SK-N-SH treated with all-trans-retinoic acid at 6 μM for 48 hours (cell line): ENCODE results near the gene ZDHHC19.
"Not testable (repeated sequence)": the region's sequence is repeated elsewhere in the genome, so short reads cannot be mapped to it uniquely, and the experiment has no call there.

ENCODE experiments used
- ATAC-seq: fragments of 200-7000 bp; cut with Tn5 transposase; 3 replicates; pipeline ENCODE4 v1.9.1; 2020; ENCODE audit warnings: mild to moderate bottlenecking, moderate library complexity
- ARNTL ChIP-seq: fragments of 450-650 bp; formaldehyde crosslinking; IDR thresholded peaks from 2 replicates; pipeline ENCODE4 v1.5.0; 2020; ENCODE audit warnings: low read depth, mild to moderate bottlenecking, moderate library complexity, borderline replicate concordance
- BACH2 ChIP-seq: fragments of 250-450 bp; sonication (Bioruptor Pico); IDR thresholded peaks from 2 replicates; pipeline ENCODE4 v1.9.0; 2021; ENCODE audit warnings: mild to moderate bottlenecking, borderline replicate concordance
- CSDC2 ChIP-seq: fragments of 250-450 bp; sonication (Bioruptor Pico); IDR thresholded peaks from 2 replicates; pipeline ENCODE4 v1.5.0; 2020; ENCODE audit warnings: mild to moderate bottlenecking, moderate library complexity
- ESRRG ChIP-seq: fragments of 250-450 bp; sonication (Bioruptor Pico); IDR thresholded peaks from 2 replicates; pipeline ENCODE4 v1.6.1; 2021; ENCODE audit warnings: mild to moderate bottlenecking
- GLIS3 ChIP-seq: fragments of 250-450 bp; sonication (Bioruptor Pico); IDR thresholded peaks from 2 replicates; pipeline ENCODE4 v1.5.0; 2020; ENCODE audit warnings: mild to moderate bottlenecking, moderate library complexity
- OSR1 ChIP-seq: fragments of 250-450 bp; sonication (Bioruptor Pico); IDR thresholded peaks from 2 replicates; pipeline ENCODE4 v1.8.0; 2022; ENCODE audit warnings: moderate library complexity, mild to moderate bottlenecking, inconsistent platforms
- PPARA ChIP-seq: fragments of 250-450 bp; sonication (Bioruptor Pico); IDR thresholded peaks from 2 replicates; pipeline ENCODE4 v1.5.0; 2020; ENCODE audit warnings: mild to moderate bottlenecking, borderline replicate concordance
- TCF4 ChIP-seq: fragments of 250-450 bp; sonication (Bioruptor Pico); IDR thresholded peaks from 2 replicates; pipeline ENCODE4 v1.8.0; 2021; ENCODE audit warnings: mild to moderate bottlenecking, moderate library complexity, borderline replicate concordance
- TOX ChIP-seq: fragments of 250-450 bp; sonication (Bioruptor Pico); IDR thresholded peaks from 2 replicates; pipeline ENCODE4 v1.8.0; 2021; ENCODE audit warnings: mild to moderate bottlenecking, moderate library complexity, borderline replicate concordance
- ZFP30 ChIP-seq: fragments of 450-650 bp; formaldehyde crosslinking; IDR thresholded peaks from 2 replicates; pipeline ENCODE4 v1.5.0; 2022; ENCODE audit warnings: mild to moderate bottlenecking, moderate library complexity
- ZNF565 ChIP-seq: fragments of 450-650 bp; formaldehyde crosslinking; conservative IDR thresholded peaks from 2 replicates; pipeline ENCODE4 v1.5.0; 2020; ENCODE audit warnings: low read depth, mild to moderate bottlenecking, moderate library complexity
- ZNF70 ChIP-seq: fragments of 450-650 bp; formaldehyde crosslinking; IDR thresholded peaks from 2 replicates; pipeline ENCODE4 v1.5.0; 2020; ENCODE audit warnings: mild to moderate bottlenecking, moderate library complexity
- ZNF8 ChIP-seq: fragments of 450-650 bp; formaldehyde crosslinking; IDR thresholded peaks from 2 replicates; pipeline ENCODE4 v1.5.0; 2020; ENCODE audit warnings: mild to moderate bottlenecking, moderate library complexity
- TF ChIP-seq, protein P1 (sequence below): fragments of 250-450 bp; sonication (Bioruptor Pico); IDR thresholded peaks from 2 replicates; pipeline ENCODE4 v1.5.1; 2021; ENCODE audit warnings: mild to moderate bottlenecking, moderate library complexity
- TF ChIP-seq, protein P2 (sequence below): fragments of 250-450 bp; sonication (Bioruptor Pico); IDR thresholded peaks from 2 replicates; pipeline ENCODE4 v1.8.0; 2020; ENCODE audit warnings: mild to moderate bottlenecking, moderate library complexity, borderline replicate concordance
- TF ChIP-seq, protein P3 (sequence below): fragments of 250-450 bp; sonication (Bioruptor Pico); IDR thresholded peaks from 2 replicates; pipeline ENCODE4 v1.8.0; 2021; ENCODE audit warnings: low read depth, mild to moderate bottlenecking, moderate library complexity, borderline replicate concordance
- TF ChIP-seq, protein P4 (sequence below): fragments of 250-450 bp; sonication (Bioruptor Pico); IDR thresholded peaks from 2 replicates; pipeline ENCODE4 v1.5.0; 2020; ENCODE audit warnings: mild to moderate bottlenecking, moderate library complexity
- TF ChIP-seq, protein P5 (sequence below): fragments of 250-450 bp; sonication (Bioruptor Pico); IDR thresholded peaks from 2 replicates; pipeline ENCODE4 v1.5.1; 2020; ENCODE audit warnings: low read depth, mild to moderate bottlenecking, moderate library complexity

The ZDHHC19 gene

DNA sequence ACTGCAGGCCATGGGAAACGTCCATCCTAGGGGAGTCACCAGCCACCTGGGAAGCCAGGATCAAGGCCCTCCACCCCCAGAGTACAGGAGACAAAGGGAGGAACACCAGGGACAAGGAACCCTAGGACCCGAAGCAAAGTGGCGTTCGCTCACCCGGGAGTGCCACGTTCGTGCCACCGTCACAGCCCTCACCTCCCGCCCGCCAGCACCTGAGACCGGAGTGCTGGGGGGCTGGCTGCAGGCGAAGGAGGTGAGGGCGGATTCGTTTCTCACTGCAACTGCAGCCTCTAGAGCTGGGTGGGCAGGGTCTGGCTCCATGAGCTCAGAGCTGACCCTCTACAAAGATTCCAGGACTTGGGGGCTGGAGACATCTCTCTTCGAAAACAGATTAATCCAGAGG, 26.3 kb downstream of the ZDHHC19 start:
- ATAC-seq, result no peak
- TF ChIP-seq, protein P1, sequence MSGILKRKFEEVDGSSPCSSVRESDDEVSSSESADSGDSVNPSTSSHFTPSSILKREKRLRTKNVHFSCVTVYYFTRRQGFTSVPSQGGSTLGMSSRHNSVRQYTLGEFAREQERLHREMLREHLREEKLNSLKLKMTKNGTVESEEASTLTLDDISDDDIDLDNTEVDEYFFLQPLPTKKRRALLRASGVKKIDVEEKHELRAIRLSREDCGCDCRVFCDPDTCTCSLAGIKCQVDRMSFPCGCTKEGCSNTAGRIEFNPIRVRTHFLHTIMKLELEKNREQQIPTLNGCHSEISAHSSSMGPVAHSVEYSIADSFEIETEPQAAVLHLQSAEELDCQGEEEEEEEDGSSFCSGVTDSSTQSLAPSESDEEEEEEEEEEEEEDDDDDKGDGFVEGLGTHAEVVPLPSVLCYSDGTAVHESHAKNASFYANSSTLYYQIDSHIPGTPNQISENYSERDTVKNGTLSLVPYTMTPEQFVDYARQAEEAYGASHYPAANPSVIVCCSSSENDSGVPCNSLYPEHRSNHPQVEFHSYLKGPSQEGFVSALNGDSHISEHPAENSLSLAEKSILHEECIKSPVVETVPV (CRISPR knock-in tag), result no peak
- TF ChIP-seq, protein P2, sequence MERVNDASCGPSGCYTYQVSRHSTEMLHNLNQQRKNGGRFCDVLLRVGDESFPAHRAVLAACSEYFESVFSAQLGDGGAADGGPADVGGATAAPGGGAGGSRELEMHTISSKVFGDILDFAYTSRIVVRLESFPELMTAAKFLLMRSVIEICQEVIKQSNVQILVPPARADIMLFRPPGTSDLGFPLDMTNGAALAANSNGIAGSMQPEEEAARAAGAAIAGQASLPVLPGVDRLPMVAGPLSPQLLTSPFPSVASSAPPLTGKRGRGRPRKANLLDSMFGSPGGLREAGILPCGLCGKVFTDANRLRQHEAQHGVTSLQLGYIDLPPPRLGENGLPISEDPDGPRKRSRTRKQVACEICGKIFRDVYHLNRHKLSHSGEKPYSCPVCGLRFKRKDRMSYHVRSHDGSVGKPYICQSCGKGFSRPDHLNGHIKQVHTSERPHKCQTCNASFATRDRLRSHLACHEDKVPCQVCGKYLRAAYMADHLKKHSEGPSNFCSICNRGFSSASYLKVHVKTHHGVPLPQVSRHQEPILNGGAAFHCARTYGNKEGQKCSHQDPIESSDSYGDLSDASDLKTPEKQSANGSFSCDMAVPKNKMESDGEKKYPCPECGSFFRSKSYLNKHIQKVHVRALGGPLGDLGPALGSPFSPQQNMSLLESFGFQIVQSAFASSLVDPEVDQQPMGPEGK, result no peak
- TF ChIP-seq OSR1 (CRISPR knock-in tag) (no peak), BACH2 (CRISPR knock-in tag) (no peak), PPARA (CRISPR knock-in tag) (no peak), TCF4 (no peak), GLIS3 (CRISPR knock-in tag) (no peak), ZNF8 (CRISPR knock-in tag) (no peak)
- TF ChIP-seq, protein P3, sequence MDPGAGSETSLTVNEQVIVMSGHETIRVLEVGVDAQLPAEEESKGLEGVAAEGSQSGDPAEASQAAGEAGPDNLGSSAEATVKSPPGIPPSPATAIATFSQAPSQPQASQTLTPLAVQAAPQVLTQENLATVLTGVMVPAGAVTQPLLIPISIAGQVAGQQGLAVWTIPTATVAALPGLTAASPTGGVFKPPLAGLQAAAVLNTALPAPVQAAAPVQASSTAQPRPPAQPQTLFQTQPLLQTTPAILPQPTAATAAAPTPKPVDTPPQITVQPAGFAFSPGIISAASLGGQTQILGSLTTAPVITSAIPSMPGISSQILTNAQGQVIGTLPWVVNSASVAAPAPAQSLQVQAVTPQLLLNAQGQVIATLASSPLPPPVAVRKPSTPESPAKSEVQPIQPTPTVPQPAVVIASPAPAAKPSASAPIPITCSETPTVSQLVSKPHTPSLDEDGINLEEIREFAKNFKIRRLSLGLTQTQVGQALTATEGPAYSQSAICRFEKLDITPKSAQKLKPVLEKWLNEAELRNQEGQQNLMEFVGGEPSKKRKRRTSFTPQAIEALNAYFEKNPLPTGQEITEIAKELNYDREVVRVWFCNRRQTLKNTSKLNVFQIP, result no peak

DNA sequence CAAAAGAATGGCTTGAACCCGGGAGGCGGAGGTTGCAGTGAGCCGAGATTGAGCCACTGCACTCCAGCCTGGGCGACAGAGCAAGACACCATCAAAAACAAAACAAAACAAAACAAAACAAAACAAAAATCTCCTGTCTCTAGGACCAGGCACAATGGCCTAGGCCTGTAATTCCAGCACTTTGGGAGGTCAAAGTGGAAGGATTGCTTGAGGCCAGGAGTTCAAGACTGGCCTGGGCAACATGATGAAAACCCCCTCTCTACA, 27.1 kb downstream of the ZDHHC19 start:
- not testable (repeated sequence) for ATAC-seq

DNA sequence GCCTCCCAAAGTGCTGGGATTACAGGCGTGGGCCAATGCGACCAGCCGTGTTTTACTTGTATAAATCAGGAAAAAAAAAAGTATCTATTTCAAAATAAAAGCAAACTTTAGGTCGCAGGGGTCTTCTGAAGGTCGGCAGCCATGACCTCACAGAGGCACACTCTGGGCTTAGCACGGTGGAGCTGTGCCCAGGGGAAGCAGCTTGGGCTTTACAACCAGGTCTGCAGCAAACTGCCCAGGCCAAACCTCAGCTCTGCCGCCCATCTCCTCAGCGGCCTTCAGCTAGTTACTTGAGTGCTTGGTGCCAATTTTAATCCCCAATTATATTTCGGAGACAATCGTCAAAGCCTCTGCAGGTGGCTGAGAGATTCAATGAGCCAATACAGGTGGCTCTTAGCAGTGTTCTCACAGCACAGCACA, 30.1 kb downstream of the ZDHHC19 start:
- no peak for ATAC-seq
- TF ChIP-seq ESRRG (CRISPR knock-in tag) (no peak), ZNF8 (CRISPR knock-in tag) (no peak), TOX (CRISPR knock-in tag) (no peak), BACH2 (CRISPR knock-in tag) (no peak), GLIS3 (CRISPR knock-in tag) (no peak)
- TF ChIP-seq, protein P1 (CRISPR knock-in tag), result no peak

DNA sequence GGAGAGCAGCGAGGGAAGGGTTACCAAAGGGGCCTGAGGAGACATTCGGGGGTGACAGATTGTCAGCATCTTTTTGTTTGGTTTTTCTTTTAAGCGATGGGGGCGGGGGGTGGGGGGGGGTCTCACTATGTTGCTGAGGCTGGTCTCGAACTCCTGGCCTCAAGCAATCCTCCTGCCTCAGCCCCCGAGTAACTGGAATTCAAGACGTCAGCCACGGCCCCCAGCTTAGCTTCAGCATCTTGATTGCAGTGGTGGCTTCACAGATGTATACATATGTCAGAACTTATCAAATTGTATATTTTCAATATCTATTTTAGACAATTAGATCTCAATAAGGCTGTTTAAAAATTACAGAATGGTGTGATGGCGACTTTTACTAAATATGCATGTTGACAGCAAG, 30.9 kb downstream of the ZDHHC19 start:
- no peak for TF ChIP-seq ZNF565 (CRISPR knock-in tag)
- no peak for TF ChIP-seq ZNF70 (CRISPR knock-in tag)
- TF ChIP-seq, protein P2, result no peak
- TF ChIP-seq BACH2 (CRISPR knock-in tag), result no peak
- ATAC-seq, result no peak

DNA sequence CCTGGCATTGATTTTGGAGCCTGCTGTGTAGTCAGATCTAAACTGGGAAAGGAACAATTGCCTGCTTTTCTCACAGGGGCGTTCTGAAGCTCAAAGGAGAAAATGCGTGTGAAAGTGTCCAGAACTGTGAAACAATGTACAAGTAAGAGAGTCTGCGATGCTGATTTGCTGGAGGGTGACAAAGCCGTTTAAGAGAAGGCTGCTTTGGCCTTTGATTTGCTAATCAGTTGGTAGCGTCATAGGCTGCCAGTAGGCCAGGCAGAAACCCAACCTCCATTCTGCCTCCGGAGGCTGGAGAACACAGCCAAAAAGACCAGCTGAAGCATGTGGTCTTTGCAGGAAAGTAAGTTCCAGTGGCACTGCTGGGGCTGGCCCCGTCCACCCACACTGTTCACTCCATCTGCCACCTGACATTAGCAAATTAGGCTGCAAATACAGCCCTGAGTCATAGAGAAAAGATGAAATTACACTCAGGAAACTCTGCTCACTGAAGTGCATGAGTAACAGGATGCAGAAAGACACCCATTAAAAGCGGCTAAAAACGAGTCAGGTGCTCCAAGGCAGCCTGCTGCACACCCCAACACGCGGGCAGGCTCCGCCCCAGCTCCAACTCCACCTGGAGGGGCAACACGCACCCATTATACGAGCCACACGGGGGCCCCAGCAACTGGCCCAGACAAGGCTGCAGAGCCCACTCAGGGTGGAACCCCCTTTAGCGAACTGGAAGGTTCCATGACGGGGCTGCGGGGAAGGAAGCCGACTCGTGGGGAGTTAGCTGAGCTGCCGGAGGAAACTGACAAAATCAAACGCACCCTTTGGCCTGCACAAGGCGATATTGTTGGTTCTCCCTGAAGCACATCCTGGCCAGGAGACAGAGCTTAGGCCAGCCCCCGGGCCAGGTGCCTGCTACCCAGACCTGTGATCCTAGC, 31.6 kb downstream of the ZDHHC19 start:
- ATAC-seq, result peak; percentile 85
- TF ChIP-seq, protein P4, sequence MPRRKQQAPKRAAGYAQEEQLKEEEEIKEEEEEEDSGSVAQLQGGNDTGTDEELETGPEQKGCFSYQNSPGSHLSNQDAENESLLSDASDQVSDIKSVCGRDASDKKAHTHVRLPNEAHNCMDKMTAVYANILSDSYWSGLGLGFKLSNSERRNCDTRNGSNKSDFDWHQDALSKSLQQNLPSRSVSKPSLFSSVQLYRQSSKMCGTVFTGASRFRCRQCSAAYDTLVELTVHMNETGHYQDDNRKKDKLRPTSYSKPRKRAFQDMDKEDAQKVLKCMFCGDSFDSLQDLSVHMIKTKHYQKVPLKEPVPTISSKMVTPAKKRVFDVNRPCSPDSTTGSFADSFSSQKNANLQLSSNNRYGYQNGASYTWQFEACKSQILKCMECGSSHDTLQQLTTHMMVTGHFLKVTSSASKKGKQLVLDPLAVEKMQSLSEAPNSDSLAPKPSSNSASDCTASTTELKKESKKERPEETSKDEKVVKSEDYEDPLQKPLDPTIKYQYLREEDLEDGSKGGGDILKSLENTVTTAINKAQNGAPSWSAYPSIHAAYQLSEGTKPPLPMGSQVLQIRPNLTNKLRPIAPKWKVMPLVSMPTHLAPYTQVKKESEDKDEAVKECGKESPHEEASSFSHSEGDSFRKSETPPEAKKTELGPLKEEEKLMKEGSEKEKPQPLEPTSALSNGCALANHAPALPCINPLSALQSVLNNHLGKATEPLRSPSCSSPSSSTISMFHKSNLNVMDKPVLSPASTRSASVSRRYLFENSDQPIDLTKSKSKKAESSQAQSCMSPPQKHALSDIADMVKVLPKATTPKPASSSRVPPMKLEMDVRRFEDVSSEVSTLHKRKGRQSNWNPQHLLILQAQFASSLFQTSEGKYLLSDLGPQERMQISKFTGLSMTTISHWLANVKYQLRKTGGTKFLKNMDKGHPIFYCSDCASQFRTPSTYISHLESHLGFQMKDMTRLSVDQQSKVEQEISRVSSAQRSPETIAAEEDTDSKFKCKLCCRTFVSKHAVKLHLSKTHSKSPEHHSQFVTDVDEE (CRISPR knock-in tag), result no peak
- TF ChIP-seq ARNTL (no peak), ESRRG (CRISPR knock-in tag) (no peak), GLIS3 (CRISPR knock-in tag) (no peak), CSDC2 (CRISPR knock-in tag) (no peak), ZFP30 (CRISPR knock-in tag) (no peak)
- TF ChIP-seq, protein P5, sequence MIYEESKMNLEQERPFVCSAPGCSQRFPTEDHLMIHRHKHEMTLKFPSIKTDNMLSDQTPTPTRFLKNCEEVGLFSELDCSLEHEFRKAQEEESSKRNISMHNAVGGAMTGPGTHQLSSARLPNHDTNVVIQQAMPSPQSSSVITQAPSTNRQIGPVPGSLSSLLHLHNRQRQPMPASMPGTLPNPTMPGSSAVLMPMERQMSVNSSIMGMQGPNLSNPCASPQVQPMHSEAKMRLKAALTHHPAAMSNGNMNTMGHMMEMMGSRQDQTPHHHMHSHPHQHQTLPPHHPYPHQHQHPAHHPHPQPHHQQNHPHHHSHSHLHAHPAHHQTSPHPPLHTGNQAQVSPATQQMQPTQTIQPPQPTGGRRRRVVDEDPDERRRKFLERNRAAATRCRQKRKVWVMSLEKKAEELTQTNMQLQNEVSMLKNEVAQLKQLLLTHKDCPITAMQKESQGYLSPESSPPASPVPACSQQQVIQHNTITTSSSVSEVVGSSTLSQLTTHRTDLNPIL (CRISPR knock-in tag), result no peak
- TF ChIP-seq, protein P1 (CRISPR knock-in tag), result no peak
